Hematopoietic multipotent progenitor cell (in vitro differentiated cells): Measurements from ENCODE around the gene ARF4. TPM values are rescaled to one million over a fixed set of nuclear protein-coding genes. Genes with fewer than 3 reads are reported as not detected.
"Not testable (repeated sequence)": the region's sequence is repeated elsewhere in the genome, so short reads cannot be mapped to it uniquely, and the experiment has no call there.

Source experiments
- DNase-seq, 3 donors: peaks; one replicate each; pipeline ENCODE4 v3.0.0-alpha.2; 2011 to 2015; ENCODE audit warnings: low read depth in 2 of 3, low spot score in 2 of 3
- total RNA-seq: library from RNA; depleted of rRNA; stranded (reverse); fragments of >200 nt; gene quantifications from one replicate; pipeline ENCODE4 v1.2.3, GENCODE V29; 2012

ARF4 gene
- 23.7 TPM for total RNA-seq

DNA sequence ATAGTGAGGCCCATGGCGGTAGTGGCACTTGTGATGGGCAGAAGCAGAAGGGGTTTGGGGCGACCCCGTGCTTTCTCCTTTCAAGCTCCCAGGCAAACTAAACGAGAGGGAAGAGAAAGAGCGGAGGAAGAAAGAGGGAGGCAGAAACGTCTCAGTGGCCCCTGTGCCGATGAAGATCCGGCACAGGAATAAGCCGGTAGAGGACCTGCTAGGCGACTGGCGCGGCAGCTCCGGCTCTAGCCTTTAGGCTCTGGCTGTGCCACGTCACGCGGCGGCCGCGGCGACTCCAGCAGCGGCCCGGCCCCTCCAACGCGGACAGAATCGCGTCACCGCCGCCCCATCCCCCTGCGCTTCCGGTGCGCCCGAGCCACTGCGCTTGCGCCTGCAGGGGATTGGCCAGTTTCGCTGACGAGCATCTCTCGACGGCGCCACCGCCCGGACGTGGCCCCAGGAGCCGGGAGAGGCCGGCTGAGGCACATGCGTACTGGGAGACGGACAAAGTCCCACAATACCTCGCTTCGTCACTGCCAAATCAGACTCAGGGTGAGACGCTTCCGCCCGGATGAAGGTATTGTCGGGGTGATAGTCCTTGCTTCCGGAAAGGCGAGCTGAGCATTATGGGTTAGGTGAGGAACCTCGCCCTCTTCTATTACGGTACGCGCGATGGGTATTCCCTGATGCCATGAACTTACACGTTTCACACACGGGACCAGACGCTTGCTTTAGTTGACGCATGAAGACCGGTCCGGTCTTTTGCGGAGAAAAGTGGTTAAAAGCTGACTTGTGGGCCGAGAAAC, at the start of gene ARF4:
Gene ARF4 (minus strand): TSS at position 218 of the 797 bp plus-strand sequence. CDS start 204 bp downstream, at position 14.
- peak; percentile 99 to 100 (median 99) for DNase-seq

DNA sequence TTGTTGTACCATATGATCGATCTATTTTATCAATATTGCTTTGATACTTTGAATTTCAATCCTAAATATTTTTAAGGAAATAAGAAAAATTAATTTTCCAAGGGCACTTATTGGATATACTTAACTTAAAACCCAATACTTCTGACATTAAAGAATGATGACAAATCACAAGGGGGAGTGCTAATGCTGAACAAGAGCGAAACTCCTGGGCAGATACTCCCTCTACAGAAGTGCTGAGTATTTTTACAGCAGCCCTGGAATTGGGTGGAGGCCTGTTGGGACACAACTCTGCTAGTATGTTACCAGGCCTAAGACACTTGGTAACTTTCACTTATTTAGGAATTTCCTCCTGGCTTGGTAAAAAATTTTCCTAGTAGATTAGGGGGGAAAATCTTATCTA, 49.6 kb upstream of the ARF4 start:
- DNase-seq = peak in 2 of 3 donors; percentile 26 to 35

DNA sequence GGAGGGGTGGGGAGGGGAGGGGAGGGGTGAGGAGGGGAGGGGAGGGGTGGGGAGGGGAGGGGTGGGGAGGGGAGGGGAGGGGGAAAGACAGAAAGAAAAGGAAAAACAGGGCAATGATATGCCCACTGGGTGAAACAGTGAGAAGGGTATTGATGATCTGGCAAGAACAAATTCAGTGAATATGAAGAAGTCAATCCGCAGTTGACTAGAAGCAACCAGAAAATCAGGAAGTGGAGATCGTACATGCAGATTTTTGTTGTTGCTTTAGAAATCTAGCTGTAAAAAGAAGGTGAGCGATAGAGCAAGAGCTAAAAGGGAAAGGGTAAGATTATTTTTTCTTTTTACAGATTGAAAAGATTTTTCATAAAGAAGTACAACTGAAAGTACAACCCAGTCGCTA, 47.6 kb upstream of the ARF4 start:
- peak in 1 of 3 donors; percentile 17 for DNase-seq

DNA sequence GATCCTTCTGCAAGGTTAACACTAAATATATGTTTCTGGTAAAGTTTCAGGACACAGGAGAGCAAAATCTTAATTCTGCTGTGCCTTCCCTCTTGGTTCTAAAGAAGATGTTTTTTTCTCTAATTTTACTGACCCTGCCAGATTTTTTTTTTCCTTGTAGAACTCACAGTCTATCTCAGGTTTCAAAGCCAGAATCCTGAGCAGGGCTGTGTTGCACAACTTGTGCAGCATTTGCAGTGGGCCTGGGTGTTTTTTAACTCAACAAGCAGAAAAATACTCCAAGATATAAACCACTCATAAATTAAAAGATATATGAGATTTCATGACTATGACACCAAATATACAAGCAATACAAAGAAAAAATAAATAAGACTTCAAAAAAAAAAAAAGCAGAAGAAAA, 40.2 kb upstream of the ARF4 start:
- no peak for DNase-seq

DNA sequence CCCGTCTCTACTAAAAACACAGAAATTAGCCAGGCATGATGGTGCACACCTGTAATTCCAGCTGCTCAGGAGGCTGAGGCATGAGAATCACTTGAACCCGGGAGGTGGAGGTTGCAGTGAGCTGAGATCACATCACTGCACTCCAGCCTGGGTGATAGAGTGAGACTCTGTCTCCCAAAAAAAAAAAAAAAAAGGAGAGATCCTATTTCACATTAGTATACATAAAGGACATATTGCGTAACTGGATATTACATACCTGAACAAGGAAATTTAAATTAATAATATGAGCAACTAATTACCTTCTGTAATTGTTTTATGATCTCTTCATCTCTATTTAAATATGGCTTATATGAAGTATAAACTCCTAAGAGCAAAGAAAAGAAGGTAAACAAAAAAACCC, 37.1 kb upstream of the ARF4 start:
- DNase-seq = not testable (repeated sequence)

DNA sequence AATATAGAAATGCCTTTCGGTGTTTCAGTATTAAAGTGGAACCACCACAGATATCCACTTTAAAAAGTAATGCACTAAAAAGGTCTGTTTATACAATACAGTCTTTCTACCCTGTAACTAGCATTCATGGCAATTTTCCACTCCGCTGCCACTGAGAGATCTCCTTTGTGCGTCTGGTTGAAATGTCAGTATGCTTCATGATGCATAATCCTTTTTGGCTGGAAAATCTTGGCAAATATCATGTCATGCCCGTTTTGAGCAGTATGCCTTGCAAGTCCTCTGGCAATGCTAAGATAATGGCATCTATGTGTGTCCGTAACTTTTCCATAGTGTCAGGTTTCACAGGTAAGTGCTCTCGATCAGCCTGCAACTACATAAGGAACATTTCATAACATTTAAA, 30.8 kb upstream of the ARF4 start:
- no peak for DNase-seq

DNA sequence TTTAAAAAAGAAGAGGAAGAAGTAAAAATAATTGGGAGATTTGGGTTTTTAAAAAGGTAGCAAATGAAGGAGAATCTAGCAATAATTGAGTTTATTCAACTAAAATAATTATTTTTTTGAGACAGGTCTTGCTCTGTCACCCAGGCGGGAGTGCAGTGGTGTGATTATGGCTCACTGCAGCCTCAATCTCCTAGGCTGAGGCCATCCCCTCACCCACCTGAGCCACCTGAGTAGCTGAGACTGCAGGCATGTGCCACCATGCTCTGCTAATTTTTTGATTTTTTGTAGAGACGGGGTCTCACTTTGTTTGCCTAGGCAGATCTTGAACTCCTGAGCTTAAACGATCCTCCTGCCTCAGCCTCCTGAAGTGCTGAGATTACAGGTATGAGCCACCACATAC, 27.7 kb upstream of the ARF4 start:
- no peak for DNase-seq

DNA sequence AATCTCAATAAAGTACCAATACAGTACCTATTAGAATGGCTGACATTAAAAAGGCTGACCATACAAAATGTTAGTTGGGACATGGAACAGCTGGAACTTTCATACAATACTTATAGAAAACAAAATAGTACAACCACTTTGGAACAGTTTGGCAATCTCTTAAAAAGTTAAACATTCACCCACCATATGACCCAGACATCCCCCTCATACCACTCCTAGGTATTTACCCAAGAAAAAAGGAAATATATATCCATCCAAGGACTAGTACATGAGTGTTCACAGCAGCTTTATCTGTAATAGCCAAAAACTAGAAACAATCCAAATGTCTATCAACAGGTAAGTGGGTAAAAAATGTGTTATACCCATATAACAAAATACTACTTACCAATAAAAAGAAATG, 25.2 kb upstream of the ARF4 start:
- DNase-seq = no peak

DNA sequence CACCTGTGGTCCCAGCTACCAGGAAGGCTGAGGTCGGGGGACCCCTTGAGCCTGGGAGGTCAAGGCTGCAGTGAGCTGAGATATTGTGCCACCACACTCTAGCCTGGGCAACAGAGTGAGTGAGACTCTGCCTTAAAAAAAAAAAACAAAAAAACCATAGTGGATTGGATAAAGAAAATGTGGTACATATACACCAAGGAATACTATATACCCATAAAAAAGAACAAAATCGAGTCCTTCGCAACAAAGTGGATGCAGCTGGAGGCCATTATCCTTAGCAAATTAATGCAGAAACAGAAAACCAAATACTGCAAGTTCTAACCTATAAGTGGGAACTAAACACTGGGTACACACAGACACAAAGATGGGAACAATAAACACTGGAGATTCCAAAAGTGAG, 20.6 kb upstream of the ARF4 start:
- DNase-seq = no peak

DNA sequence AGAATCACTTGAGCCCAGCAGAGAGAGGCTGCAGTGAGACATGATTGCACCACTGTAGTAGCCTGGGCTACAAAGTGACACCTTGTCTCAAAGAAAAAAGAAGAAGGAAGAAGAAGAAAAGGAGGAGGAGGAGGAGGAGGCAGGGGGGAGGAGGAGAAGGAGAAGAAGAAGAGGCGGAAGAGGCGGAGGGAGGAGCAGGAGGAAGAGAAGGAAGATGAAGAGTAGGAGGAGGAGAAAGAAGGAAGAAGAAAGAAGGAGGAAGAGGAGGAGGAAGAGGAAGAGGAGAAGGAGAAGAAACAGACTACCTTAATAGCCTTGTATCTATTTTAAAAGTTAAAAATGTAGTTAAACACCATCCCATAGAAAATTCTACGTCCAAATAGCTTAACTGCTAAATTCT, 19.1 kb upstream of the ARF4 start:
- no peak for DNase-seq

DNA sequence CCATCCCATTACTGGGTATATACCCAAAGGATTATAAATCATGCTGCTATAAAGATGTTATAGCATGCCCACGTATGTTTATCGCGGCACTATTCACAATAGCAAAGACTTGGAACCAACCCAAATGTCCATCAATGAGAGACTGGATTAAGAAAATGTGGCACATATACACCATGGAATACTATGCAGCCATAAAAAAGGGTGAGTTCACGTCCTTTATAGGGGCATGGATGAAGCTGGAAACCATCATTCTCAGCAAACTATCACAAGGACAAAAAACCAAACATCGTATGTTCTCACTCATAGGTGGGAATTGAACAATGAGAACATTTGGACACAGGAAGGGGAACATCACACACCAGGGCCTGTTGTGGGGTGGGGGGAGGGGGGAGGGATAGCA, 14.7 kb upstream of the ARF4 start:
- DNase-seq = not testable (repeated sequence)

DNA sequence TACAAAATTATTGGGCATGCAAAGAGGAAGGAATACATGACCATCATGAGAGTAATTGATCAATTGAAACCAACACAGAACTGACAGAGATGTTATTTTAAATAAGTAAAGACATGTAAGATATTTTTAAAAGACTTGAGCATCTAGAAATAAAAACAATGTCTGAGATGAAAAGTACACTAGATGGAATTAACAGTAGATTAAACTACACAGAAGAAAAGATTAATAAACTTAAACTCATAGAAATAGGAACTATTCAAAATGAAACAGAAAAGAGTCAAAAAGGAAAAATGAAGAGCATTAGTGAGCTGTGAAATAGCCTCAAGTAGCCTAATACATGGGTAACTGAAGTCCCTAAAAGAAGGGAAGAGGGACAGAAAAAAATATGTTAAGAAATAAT, 8.5 kb upstream of the ARF4 start:
- no peak for DNase-seq

DNA sequence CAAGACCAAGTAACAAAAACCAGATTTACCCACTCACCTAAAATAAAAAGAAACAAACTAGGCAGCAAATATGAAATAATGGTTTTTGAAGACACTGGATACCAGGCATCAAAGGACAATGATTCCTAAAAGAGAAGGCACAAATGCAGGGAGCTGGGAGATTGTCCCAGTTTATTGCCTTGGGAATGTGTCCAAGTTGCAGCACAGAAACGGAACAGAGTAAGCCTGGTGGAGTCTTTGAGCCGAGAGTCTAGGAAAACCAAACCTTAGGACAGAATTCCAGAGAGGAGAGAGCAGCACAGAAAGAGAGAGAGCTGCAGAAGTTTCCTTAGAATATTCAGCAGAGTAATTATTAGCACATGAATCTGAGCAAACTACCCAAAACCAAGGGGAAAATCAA, 7.8 kb upstream of the ARF4 start:
- DNase-seq = no peak

DNA sequence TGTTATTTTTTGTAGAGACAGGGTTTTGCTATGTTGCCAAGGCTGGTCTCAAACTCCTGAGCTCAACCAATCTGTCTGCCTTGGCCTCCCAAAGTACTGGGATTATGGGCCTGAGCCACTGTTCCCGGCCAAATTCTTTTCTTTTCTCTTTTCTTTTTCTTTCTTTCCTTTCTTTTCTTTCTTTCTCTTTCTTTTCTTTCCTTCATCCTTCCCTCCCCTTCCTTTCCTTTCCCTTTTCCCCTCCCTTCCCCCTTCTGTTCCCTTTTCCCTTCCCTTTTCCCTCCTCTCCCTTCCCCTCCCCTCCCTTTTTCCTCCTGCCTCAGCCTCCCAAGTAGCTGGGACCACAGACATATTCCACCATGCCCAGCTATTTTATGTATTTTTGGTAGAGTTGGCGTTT, 3.1 kb upstream of the ARF4 start:
- DNase-seq = no peak

DNA sequence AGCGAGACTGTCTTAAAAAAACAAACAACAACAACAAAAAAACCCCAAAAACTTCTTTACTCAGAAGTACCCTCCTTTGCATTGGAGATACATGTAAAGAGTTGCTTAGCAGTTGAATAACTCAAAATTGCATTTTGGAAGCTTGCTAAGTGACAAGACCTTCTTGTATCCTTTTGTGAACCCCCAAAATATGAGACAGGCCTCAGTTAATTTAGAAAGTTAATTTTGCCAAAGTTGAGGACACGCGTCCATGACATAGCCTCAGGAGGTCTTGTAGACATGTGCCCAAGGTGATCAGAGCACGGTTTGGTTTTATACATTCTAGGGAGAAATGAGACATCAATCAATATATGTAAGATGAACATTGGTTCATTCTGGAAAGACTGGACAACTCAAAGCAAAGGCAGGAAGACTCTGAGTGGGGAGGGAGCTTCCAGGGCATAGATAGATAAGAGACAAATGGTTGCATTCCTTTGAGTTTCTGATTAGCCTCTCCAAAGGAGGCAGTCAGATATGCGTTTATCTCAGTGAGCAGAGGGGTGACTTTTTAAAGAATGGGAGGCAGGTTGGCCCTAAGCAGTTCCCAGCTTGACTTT, 1.7 kb upstream of the ARF4 start:
- DNase-seq = no peak

DNA sequence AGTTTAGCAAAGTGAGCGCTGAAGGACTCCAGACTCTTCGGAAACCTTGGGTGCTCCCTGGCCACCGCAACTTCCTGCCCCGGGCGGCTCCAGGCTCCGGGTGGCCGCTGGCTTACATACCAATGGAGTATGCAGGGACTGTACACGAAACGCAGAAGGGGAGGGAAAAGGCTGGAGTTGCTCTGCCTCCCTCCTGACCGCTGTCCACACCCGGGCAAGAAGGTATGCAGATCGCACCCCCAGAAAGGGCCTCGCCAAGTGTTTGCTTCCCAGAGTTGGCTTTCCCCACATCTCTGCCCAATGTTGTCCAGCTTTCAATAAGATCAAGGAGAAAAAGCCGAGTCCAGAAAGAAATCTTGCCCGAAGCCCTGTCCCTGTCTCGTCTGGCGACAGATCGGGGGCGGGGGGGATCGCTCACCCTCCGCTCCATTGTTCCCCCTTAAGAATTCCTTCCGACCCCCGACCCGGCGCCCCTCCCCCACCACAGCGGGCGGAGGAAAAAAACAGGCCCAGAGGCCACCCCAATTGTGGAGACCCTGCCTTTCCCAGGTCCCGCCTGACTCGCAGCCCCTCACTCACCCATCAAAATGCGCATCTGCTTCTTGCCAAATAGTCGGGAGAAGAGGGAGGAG, 533 bp downstream of the ARF4 start:
- peak; percentile 29 to 70 (median 66) for DNase-seq

DNA sequence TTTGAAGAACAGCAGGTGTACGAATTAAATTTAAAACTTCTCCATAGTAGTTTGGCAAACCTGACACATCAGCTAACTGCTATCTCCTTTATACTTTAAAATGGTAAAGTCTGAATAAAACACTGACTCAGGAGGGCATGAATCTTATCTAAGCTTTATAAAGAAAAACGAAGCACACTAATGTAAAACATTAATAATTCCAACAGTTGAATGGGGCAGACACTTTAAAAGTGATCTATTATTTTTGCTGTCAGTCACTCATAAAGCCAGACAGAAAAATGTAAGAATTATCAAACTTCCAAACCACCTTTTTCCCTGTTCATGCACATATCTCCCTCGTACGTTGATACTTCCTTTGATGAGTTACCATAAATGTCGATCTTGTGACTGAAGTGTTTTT, 2.6 kb downstream of the ARF4 start:
- DNase-seq = no peak

DNA sequence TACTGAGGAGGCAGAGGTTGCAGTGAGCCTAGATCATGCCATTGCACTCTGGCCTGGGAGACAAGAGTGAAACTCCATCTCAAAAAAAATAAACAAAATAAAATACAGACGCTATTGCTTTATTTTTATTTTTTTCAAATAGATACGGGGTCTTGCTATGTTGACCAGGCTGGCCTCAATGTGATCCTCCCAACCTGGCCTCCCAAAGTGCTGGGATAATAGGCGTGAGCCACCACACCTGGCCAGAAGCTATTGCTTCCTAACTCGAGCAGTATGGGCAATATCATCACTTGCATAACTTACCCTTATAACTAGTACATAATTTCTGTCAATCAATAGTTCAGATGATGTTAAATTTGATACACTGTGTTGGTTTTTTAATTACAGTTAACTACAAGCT, 3.0 kb downstream of the ARF4 start:
- no peak for DNase-seq

DNA sequence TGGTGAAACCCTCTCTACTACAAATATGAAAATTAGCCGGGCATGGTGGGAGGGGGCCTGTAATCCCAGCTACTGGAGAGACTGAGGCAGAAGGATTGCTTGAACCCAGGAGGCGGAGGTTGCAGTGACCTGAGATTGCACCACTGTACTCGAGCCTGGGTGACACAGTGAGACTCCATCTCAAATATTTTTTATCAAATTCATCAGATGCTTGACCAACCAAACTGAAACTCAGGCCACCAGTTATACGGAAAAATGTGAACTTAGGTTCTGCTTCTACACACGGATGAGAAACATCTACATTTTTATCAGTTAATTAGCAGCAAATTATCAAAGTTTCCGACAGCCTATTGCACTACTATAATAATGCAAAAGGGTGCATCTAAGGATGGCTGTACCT, 4.8 kb downstream of the ARF4 start:
- no peak for DNase-seq

DNA sequence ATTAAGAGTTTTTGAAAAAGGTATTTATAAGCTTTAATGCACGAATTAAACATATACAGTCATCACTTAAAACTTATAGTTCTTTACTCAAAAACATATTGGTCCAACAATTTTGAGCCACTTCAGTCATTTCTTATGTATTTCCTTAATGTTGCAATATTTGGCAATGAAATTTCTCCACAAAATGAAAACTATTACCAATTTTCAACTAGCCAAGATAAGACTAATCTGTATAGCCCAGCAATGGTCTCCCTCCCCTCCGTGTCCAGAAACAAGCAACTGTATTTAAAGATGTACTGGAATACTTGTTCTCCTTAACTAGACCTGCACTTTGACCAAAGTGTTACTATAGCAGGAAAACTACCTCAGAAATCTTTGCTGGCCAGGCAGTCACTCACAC, 9.2 kb downstream of the ARF4 start:
- no peak for DNase-seq

DNA sequence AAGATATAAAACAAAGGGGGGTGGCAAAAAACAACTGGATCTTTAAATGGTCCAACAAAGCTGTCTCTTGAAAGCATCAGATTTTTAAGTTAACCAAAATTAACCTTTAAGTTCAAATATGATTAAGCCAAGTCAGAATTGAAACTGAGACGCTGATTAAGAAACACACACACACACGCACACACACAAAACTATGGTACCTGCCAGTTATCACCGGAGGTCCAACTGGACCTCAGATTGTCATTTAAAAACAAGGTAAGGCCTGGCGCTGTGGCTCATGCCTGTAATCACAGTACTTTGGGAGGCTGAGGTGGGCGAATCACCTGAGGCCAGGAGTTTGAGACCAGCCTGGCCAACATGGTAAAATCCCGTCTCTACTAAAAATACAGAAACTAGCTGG, 10.4 kb downstream of the ARF4 start:
- DNase-seq = no peak

DNA sequence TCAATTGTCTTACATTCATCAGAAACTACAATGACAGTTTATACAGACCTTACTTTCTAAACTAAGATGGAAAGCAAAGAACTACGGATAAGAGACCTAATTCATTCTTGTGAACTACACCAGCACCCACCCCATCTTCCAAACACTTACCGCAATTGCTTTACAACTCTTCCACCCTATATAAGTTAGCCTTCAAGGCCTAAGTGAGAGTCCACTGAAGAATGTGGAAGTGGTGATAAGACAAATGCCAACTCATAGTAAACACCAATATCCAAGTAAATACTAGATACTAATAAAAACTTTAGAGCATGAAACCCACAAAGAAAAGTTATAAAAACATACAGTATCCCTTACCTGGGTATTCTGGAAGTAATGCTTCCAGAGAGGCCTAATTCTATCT, 13.6 kb downstream of the ARF4 start:
- no peak for DNase-seq
